ENCODE data around the gene UNC5B.

DNA sequence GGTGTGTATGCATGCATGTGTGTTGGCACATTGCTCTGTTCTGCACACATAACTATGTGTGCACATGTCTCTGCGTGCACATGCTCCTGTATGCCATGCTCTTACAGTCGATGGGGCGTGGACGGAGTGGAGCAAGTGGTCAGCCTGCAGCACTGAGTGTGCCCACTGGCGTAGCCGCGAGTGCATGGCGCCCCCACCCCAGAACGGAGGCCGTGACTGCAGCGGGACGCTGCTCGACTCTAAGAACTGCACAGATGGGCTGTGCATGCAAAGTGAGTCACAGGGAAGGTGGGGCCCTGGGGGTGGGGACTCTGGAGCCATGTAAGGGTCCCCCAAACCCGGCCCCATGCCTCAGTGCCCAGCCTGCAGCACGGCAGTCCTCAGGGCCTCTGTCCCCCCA is 76.1 kb downstream of the UNC5B start:
- TF ChIP-seq, protein P1, sequence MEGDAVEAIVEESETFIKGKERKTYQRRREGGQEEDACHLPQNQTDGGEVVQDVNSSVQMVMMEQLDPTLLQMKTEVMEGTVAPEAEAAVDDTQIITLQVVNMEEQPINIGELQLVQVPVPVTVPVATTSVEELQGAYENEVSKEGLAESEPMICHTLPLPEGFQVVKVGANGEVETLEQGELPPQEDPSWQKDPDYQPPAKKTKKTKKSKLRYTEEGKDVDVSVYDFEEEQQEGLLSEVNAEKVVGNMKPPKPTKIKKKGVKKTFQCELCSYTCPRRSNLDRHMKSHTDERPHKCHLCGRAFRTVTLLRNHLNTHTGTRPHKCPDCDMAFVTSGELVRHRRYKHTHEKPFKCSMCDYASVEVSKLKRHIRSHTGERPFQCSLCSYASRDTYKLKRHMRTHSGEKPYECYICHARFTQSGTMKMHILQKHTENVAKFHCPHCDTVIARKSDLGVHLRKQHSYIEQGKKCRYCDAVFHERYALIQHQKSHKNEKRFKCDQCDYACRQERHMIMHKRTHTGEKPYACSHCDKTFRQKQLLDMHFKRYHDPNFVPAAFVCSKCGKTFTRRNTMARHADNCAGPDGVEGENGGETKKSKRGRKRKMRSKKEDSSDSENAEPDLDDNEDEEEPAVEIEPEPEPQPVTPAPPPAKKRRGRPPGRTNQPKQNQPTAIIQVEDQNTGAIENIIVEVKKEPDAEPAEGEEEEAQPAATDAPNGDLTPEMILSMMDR (IDR thresholded peaks at IDR 0.05; ENCODE audit: poor library complexity) = no peak
- no peak for TF ChIP-seq EZH2phosphoT487 (IDR thresholded peaks at IDR 0.05; ENCODE audit: low read depth, severe bottlenecking, unreplicated experiment)
- no peak for TF ChIP-seq EZH2 (IDR thresholded peaks at IDR 0.05; ENCODE audit: borderline replicate concordance)
